ENCODE measurements around the gene DRD1.

DNA sequence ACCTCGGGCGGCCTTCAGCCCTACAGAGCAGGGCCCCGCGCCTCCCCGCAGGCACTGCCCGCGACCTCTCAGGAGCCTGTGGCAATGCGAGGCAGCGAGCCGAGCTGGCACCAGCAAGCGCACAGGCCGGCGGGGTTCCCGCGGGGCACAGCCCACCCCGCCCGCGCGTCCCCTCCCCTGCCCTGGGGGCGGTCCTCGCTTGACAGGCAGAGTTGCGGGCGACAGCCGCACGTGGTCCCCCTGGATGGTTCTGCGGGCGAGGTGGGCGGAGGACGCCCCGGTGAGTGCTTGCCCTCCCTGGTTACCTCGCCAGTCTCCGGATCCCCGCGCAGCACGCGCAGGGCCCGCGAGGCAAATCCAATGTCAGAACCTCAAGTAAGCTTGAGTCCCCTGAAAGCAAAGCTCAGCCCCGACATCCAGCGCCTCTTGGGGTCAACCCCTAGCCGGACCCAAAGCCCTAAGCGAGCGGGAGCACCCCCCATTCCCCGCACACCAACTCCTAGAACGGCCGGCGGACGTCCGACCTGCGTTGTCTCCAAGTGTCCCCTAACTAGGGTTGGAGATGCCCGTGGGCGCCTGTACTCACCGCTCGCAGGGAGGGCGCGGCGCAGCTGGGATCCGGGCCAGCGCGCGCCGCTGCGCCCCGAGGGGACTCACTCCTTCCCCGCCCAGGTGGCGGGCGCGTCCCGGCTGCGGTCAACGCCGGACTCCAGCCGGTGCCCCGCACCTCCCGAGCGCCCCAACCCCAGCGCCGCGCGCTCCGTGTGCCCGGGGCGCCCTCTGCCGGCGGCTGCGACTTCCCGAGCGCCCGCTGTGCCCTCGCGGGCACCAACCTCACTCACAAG is at the start of gene DRD1:
- TF ChIP-seq POLR2A (IDR thresholded peaks at IDR 0.05; ENCODE audit: low read length) (no peak), GATA1 (IDR thresholded peaks at IDR 0.05; ENCODE audit: low read depth, low read length) (no peak)

Measured in erythroblast (primary cell).